ENCODE measurements around the gene LHFPL2.
"Not testable (repeated sequence)": the region's sequence is repeated elsewhere in the genome, so short reads cannot be mapped to it uniquely, and the experiment has no call there.

Gene LHFPL2

DNA sequence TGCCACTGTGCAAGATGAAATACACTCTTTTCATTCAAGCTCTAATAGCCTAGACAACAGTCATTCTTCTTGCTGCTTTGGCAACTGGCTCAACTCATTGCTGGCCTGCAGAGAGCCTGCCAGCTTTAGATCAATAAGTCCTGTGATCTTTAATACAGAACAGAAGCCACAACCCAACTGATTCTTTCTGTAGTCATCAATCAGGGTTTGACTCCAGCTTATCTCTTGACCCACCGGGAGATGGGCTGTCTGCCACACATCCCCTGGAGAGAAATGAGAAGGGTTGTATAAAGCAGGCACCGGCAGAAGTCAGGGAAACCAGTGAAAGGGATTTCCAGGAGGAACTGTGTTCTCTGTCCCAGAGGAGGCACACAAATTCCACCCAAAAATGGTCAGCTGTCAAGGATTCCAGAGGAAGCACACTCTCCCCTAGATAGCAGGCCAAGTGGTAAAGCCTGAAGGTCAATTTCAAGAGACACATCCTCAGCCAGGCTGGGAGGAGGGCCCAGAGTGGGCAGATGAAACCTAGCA, 24.5 kb downstream of the LHFPL2 start:
- Histone ChIP-seq H3K4me1 (ENCODE audit: control insufficient read depth, insufficient read depth, low read length, poor library complexity, severe bottlenecking) (no peaks in the 10 kb centered on the region), H3K27me3 (replicated peaks; ENCODE audit: control insufficient read depth, insufficient read depth, low read length, poor library complexity, severe bottlenecking) (no peaks in the 10 kb centered on the region), H3K4me3 (ENCODE audit: insufficient read depth, low read depth, low read length, poor library complexity, severe bottlenecking) (no peak overlapping the region), H3K36me3 (ENCODE audit: control insufficient read depth, insufficient read depth, low read length) (no peaks in the 10 kb centered on the region), H3K27ac (ENCODE audit: insufficient read depth, low read length, poor library complexity, severe bottlenecking) (no peak overlapping the region), H3K9me3 (ENCODE audit: control insufficient read depth, low read length) (no peaks in the 10 kb centered on the region)
- no peak for DNase-seq

- H3K4me1 ChIP-seq (ENCODE audit: control insufficient read depth, insufficient read depth, low read length, poor library complexity, severe bottlenecking) = no peaks in the 10 kb centered on the region
- no peaks in the 10 kb centered on the region for H3K27me3 ChIP-seq (replicated peaks; ENCODE audit: control insufficient read depth, insufficient read depth, low read length, poor library complexity, severe bottlenecking)
- H3K36me3 ChIP-seq (ENCODE audit: control insufficient read depth, insufficient read depth, low read length) = no peaks in the 10 kb centered on the region
- no peak overlapping the region for H3K27ac ChIP-seq (ENCODE audit: insufficient read depth, low read length, poor library complexity, severe bottlenecking)
- DNase-seq = no peak
- no peak overlapping the region for H3K4me3 ChIP-seq (ENCODE audit: insufficient read depth, low read depth, low read length, poor library complexity, severe bottlenecking)
- H3K9me3 ChIP-seq (ENCODE audit: control insufficient read depth, low read length) = no peaks in the 10 kb centered on the region
Observed at GRCh38 chr5:78622302-78622971, 26.1 kb downstream of the LHFPL2 start.

GRCh38 chr5:78621291-78621738, 27.3 kb downstream of the LHFPL2 start:
- no peaks in the 10 kb centered on the region for H3K36me3 ChIP-seq (ENCODE audit: control insufficient read depth, insufficient read depth, low read length)
- H3K27me3 ChIP-seq (replicated peaks; ENCODE audit: control insufficient read depth, insufficient read depth, low read length, poor library complexity, severe bottlenecking) = no peaks in the 10 kb centered on the region
- no peaks in the 10 kb centered on the region for H3K9me3 ChIP-seq (ENCODE audit: control insufficient read depth, low read length)
- DNase-seq = no peak
- H3K4me1 ChIP-seq (ENCODE audit: control insufficient read depth, insufficient read depth, low read length, poor library complexity, severe bottlenecking) = no peaks in the 10 kb centered on the region
- no peak overlapping the region for H3K27ac ChIP-seq (ENCODE audit: insufficient read depth, low read length, poor library complexity, severe bottlenecking)
- H3K4me3 ChIP-seq (ENCODE audit: insufficient read depth, low read depth, low read length, poor library complexity, severe bottlenecking) = no peak overlapping the region

DNA sequence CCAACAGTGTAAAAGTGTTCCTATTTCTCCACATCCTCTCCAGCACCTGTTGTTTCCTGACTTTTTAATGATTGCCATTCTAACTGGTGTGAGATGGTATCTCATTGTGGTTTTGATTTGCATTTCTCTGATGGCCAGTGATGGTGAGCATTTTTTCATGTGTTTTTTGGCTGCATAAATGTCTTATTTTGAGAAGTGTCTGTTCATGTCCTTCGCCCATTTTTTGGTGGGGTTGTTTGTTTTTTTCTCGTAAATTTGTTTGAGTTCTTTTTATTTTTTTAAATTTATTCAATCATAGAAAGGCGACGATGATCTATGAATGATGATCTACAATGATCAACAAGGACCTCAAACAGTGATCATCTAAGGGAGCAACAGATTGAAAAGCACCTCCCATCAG, 28.5 kb downstream of the LHFPL2 start:
- H3K4me3 ChIP-seq (ENCODE audit: insufficient read depth, low read depth, low read length, poor library complexity, severe bottlenecking); H3K4me1 ChIP-seq (ENCODE audit: control insufficient read depth, insufficient read depth, low read length, poor library complexity, severe bottlenecking); H3K27me3 ChIP-seq (replicated peaks; ENCODE audit: control insufficient read depth, insufficient read depth, low read length, poor library complexity, severe bottlenecking); H3K36me3 ChIP-seq (ENCODE audit: control insufficient read depth, insufficient read depth, low read length); H3K27ac ChIP-seq (ENCODE audit: insufficient read depth, low read length, poor library complexity, severe bottlenecking); H3K9me3 ChIP-seq (ENCODE audit: control insufficient read depth, low read length); DNase-seq: not testable (repeated sequence)

DNA sequence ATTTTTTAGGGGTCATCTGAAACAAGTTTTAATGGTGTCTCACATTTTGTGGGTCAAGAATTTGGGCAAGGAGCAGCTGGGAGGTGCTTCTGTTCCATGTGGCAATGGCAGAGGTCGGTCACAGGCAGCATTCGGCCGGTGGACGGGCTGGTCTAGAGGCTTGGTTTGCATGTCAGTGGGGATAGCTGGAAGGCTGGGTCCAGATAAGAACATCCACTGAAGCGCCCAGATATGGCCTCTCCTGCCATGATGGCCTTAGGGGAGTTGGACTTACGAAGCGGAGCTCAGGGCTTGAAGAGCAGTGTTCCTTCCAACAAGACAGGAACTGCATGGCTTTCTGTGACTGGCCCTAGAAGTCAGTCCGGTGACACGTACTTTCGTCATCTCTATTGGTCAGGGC, 30.3 kb downstream of the LHFPL2 start:
- Histone ChIP-seq H3K27me3 (replicated peaks; ENCODE audit: control insufficient read depth, insufficient read depth, low read length, poor library complexity, severe bottlenecking) (no peaks in the 10 kb centered on the region), H3K4me3 (ENCODE audit: insufficient read depth, low read depth, low read length, poor library complexity, severe bottlenecking) (no peak overlapping the region), H3K9me3 (ENCODE audit: control insufficient read depth, low read length) (no peaks in the 10 kb centered on the region), H3K27ac (ENCODE audit: insufficient read depth, low read length, poor library complexity, severe bottlenecking) (no peak overlapping the region), H3K36me3 (ENCODE audit: control insufficient read depth, insufficient read depth, low read length) (no peaks in the 10 kb centered on the region), H3K4me1 (ENCODE audit: control insufficient read depth, insufficient read depth, low read length, poor library complexity, severe bottlenecking) (no peaks in the 10 kb centered on the region)
- no peak for DNase-seq

- Histone ChIP-seq H3K4me1 (ENCODE audit: control insufficient read depth, insufficient read depth, low read length, poor library complexity, severe bottlenecking) (no peaks in the 10 kb centered on the region), H3K4me3 (ENCODE audit: insufficient read depth, low read depth, low read length, poor library complexity, severe bottlenecking) (no peak overlapping the region), H3K9me3 (ENCODE audit: control insufficient read depth, low read length) (no peaks in the 10 kb centered on the region), H3K27me3 (replicated peaks; ENCODE audit: control insufficient read depth, insufficient read depth, low read length, poor library complexity, severe bottlenecking) (no peaks in the 10 kb centered on the region), H3K27ac (ENCODE audit: insufficient read depth, low read length, poor library complexity, severe bottlenecking) (no peak overlapping the region), H3K36me3 (ENCODE audit: control insufficient read depth, insufficient read depth, low read length) (no peaks in the 10 kb centered on the region)
- no peak for DNase-seq
Observed at GRCh38 chr5:78615697-78616096, 32.9 kb downstream of the LHFPL2 start.

- Histone ChIP-seq H3K9me3 (ENCODE audit: control insufficient read depth, low read length) (no peaks in the 10 kb centered on the region), H3K4me3 (ENCODE audit: insufficient read depth, low read depth, low read length, poor library complexity, severe bottlenecking) (no peak overlapping the region), H3K27me3 (replicated peaks; ENCODE audit: control insufficient read depth, insufficient read depth, low read length, poor library complexity, severe bottlenecking) (no peaks in the 10 kb centered on the region), H3K4me1 (ENCODE audit: control insufficient read depth, insufficient read depth, low read length, poor library complexity, severe bottlenecking) (no peaks in the 10 kb centered on the region), H3K36me3 (ENCODE audit: control insufficient read depth, insufficient read depth, low read length) (no peaks in the 10 kb centered on the region), H3K27ac (ENCODE audit: insufficient read depth, low read length, poor library complexity, severe bottlenecking) (no peak overlapping the region)
- DNase-seq = no peak
Observed at GRCh38 chr5:78614816-78615215, 33.8 kb downstream of the LHFPL2 start.

DNA sequence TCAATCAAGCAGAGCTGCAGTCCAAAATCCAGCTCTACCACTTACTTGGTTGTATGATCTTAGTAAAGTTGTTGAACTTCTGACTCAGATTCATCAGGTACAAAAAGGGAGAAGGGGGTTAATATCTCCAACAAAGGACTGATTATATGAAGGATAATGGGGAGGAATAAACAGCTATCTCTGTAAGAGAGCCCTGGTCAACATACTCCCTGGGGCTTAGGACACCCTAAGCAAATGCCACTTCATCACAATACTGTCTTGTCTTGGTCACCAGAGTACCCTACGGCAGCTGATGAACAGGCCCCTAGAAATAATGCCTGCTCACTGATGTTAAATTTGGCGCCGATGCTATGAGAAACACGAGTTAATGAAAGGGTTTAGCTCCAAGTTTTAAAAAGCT, 34.8 kb downstream of the LHFPL2 start:
- Histone ChIP-seq H3K4me3 (ENCODE audit: insufficient read depth, low read depth, low read length, poor library complexity, severe bottlenecking) (no peak overlapping the region), H3K27me3 (replicated peaks; ENCODE audit: control insufficient read depth, insufficient read depth, low read length, poor library complexity, severe bottlenecking) (no peaks in the 10 kb centered on the region), H3K36me3 (ENCODE audit: control insufficient read depth, insufficient read depth, low read length) (no peaks in the 10 kb centered on the region), H3K27ac (ENCODE audit: insufficient read depth, low read length, poor library complexity, severe bottlenecking) (no peak overlapping the region), H3K4me1 (ENCODE audit: control insufficient read depth, insufficient read depth, low read length, poor library complexity, severe bottlenecking) (no peaks in the 10 kb centered on the region), H3K9me3 (ENCODE audit: control insufficient read depth, low read length) (no peaks in the 10 kb centered on the region)
- DNase-seq = no peak

DNA sequence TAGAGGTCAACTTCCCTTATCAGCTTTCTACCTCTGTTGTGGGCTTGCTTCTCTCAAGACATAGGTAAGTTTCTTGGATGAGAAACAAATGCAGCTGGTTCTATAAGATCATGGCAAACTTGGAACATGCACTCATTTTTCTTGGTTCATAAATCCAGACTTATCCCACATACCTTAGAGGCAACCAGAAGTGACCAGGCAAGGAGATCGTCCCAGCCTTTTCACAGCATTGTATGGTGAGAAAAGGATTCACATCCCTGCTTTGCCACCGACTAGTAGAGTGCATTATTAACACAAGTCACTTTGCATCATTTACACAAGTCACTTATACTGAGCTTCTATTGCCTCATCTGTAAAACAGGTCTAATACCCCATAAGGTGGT, 35.4 kb downstream of the LHFPL2 start:
- no peak overlapping the region for H3K4me3 ChIP-seq (ENCODE audit: insufficient read depth, low read depth, low read length, poor library complexity, severe bottlenecking)
- H3K27me3 ChIP-seq (replicated peaks; ENCODE audit: control insufficient read depth, insufficient read depth, low read length, poor library complexity, severe bottlenecking) = no peaks in the 10 kb centered on the region
- no peak overlapping the region for H3K27ac ChIP-seq (ENCODE audit: insufficient read depth, low read length, poor library complexity, severe bottlenecking)
- H3K4me1 ChIP-seq (ENCODE audit: control insufficient read depth, insufficient read depth, low read length, poor library complexity, severe bottlenecking) = no peaks in the 10 kb centered on the region
- no peaks in the 10 kb centered on the region for H3K9me3 ChIP-seq (ENCODE audit: control insufficient read depth, low read length)
- no peak for DNase-seq
- no peaks in the 10 kb centered on the region for H3K36me3 ChIP-seq (ENCODE audit: control insufficient read depth, insufficient read depth, low read length)

DNA sequence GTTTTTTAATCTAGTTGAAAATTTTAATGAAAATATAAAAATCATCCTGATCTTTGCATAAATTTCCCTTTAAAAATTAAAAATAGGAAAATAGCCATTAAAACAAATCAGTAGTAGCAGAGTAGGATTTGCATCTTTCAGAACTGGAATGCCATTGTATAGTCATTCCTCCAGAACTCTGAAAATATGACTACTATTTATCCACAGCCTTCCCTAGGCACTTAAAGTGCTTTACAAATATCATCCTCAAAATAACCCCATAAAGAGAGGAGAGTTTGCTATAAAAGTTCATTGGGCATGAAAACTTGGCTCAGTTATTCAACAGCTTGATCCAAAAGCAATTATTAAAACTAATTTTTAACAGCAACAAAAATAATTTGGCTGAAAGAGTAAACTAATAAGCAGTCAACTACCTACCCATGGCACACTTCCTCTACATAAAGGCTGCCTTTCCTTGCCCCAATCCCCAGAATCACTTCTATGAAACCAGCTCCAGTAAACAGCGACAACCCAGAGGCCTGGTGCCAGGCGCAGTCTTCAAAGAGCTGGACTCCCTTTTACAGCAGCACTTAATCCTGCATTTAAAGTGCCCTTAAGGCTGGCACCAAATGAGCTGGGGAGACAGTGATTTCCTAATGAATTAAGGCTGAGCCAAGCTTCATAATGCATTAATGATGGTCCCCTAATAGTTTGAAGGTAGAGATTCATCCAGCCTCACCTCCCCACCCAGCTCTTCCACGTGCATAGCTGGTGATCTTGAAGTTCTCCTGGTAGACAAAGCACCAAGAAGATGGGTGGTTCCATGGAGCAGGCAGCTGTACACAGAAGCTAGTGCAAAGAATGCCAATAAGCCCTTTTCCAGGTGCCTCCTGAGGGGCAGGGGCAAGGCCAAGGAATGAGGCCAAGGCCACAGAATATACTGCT, 36.1 kb downstream of the LHFPL2 start:
- DNase-seq = no peak
- Histone ChIP-seq H3K27me3 (replicated peaks; ENCODE audit: control insufficient read depth, insufficient read depth, low read length, poor library complexity, severe bottlenecking) (no peaks in the 10 kb centered on the region), H3K27ac (ENCODE audit: insufficient read depth, low read length, poor library complexity, severe bottlenecking) (no peak overlapping the region), H3K36me3 (ENCODE audit: control insufficient read depth, insufficient read depth, low read length) (no peaks in the 10 kb centered on the region), H3K4me3 (ENCODE audit: insufficient read depth, low read depth, low read length, poor library complexity, severe bottlenecking) (no peak overlapping the region), H3K4me1 (ENCODE audit: control insufficient read depth, insufficient read depth, low read length, poor library complexity, severe bottlenecking) (no peaks in the 10 kb centered on the region), H3K9me3 (ENCODE audit: control insufficient read depth, low read length) (no peaks in the 10 kb centered on the region)
